GM12864 (cell line): ENCODE measurements around the gene GULP1.

Experiments used
- DNase-seq: peaks from one replicate; pipeline ENCODE4 v3.0.0-alpha.2; 2011; ENCODE audit warnings: low read depth
- H3K4me3 ChIP-seq: 2 replicates; pipeline ENCODE4 v1.5.1; 2011; ENCODE audit warnings: mild to moderate bottlenecking, low read depth, low read length, control low read depth
- TF ChIP-seq, protein P1 (sequence below): IDR thresholded peaks from 2 replicates; pipeline ENCODE4 v1.5.1; 2011; ENCODE audit warnings: low read depth, mild to moderate bottlenecking, moderate library complexity, low read length, control low read depth, inconsistent platforms; ENCODE audit errors: missing control alignments

The GULP1 gene

GRCh38 chr2:188628989-188629752, 337.5 kb downstream of the GULP1 start:
- TF ChIP-seq, protein P1, sequence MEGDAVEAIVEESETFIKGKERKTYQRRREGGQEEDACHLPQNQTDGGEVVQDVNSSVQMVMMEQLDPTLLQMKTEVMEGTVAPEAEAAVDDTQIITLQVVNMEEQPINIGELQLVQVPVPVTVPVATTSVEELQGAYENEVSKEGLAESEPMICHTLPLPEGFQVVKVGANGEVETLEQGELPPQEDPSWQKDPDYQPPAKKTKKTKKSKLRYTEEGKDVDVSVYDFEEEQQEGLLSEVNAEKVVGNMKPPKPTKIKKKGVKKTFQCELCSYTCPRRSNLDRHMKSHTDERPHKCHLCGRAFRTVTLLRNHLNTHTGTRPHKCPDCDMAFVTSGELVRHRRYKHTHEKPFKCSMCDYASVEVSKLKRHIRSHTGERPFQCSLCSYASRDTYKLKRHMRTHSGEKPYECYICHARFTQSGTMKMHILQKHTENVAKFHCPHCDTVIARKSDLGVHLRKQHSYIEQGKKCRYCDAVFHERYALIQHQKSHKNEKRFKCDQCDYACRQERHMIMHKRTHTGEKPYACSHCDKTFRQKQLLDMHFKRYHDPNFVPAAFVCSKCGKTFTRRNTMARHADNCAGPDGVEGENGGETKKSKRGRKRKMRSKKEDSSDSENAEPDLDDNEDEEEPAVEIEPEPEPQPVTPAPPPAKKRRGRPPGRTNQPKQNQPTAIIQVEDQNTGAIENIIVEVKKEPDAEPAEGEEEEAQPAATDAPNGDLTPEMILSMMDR = no peak
- H3K4me3 ChIP-seq = no peak overlapping the region
- DNase-seq = no peak

GRCh38 chr2:188629753-188630527, 338.3 kb downstream of the GULP1 start:
- DNase-seq = no peak

GRCh38 chr2:188631037-188631809, 339.5 kb downstream of the GULP1 start:
- DNase-seq = no peak

More at GRCh38 chr2:188629753-188630527, 338.3 kb downstream of the GULP1 start:
- H3K4me3 ChIP-seq = no peak overlapping the region
- TF ChIP-seq, protein P1 = no peak

GRCh38 chr2:188634656-188635055, 343.0 kb downstream of the GULP1 start:
- TF ChIP-seq, protein P1 = no peak
- DNase-seq = no peak
- no peak overlapping the region for H3K4me3 ChIP-seq

More at GRCh38 chr2:188631037-188631809, 339.5 kb downstream of the GULP1 start:
- H3K4me3 ChIP-seq = no peak overlapping the region
- TF ChIP-seq, protein P1 = no peak
